GM19397 (cell line): ENCODE data around the gene SLC37A4.
"Not testable (repeated sequence)": the region's sequence is repeated elsewhere in the genome, so short reads cannot be mapped to it uniquely, and the experiment has no call there.

ENCODE experiments used
- ATAC-seq: cut with Tn5 transposase; IDR thresholded peaks from one replicate; pipeline ENCODE4 v1.9.1; 2021; ENCODE audit warnings: mild to moderate bottlenecking, moderate library complexity; ENCODE audit not compliant: unreplicated experiment

SLC37A4 gene

DNA sequence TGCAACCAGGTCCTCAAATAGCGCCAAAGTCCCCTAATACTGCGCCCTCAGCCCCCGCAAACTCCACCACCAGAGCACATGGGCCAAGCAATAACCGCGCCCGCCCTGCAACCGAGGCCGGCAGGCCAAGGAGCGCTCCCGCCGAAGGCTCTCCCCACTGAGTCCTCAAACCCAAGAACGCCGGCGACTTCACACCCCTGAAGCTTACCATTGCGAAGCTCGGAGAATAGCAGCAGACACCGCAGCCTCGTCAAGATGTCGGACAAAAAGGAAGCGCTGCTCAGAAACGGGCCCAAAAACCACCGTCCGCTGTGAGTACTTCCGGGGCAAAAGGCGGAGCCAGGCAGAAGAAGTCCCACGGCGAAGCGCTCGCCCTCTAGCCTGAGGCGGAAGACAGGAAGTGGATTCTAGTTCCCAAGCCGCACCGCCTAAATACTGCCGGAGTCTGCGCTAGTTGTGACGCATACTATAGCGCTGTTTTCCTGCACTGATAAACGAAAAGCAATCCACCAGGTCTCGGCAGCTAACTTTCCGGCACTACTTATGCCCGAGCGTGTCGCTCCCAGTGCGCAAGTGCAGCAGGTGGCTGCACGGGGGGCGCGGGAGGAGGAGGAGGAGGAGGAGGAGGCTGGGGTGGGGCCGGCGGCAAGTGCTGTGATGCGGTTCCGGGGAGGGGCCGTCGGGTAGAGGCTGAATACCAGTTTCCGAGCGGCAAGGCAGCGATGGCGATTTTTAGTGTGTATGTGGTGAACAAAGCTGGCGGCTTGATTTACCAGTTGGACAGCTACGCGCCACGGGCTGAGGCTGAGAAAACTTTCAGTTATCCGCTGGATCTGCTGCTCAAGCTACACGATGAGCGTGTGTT lies 12.4 kb downstream of the SLC37A4 start, which contains the start of the genes RPS25 and TRAPPC4:
Gene RPS25, minus strand, starts transcription at position 270 of the 865 bp plus-strand sequence. Its CDS starts 59 bp downstream, at position 211.
Gene TRAPPC4, plus strand, starts transcription at position 693 of the 865 bp plus-strand sequence. Its CDS starts 30 bp downstream, at position 723.
- ATAC-seq, result peak; percentile 85

GRCh38 chr11:119017377-119017776 lies 13.3 kb downstream of the SLC37A4 start:
- not testable (repeated sequence) for ATAC-seq

- no peak for ATAC-seq
These were observed 14.3 kb downstream of the SLC37A4 start for GRCh38 chr11:119016216-119017009.

DNA sequence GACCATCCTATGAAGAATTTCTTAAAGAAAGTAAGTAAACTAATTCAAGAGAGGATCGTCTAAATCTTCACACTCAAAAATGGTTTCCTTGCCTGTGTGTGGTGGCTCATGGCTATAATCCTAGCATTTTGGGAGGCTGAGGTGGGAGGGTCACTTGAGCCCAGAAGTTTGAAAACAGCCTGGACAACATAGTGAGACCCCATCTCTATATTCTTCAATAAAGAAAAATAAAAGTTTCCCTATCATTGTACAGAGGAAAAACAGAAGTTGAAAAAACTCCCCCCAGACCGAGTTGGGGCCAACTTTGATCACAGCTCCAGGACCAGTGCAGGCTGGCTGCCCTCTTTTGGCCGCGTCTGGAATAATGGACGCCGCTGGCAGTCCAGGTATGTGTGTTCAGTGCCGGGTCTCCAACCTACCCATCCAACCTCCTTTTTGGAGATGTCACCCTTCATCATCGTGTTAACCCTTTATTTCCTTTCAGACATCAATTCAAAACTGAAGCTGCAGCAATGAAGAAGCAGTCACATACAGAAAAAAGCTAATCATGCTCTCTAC lies 15.5 kb downstream of the SLC37A4 start:
- no peak for ATAC-seq

DNA sequence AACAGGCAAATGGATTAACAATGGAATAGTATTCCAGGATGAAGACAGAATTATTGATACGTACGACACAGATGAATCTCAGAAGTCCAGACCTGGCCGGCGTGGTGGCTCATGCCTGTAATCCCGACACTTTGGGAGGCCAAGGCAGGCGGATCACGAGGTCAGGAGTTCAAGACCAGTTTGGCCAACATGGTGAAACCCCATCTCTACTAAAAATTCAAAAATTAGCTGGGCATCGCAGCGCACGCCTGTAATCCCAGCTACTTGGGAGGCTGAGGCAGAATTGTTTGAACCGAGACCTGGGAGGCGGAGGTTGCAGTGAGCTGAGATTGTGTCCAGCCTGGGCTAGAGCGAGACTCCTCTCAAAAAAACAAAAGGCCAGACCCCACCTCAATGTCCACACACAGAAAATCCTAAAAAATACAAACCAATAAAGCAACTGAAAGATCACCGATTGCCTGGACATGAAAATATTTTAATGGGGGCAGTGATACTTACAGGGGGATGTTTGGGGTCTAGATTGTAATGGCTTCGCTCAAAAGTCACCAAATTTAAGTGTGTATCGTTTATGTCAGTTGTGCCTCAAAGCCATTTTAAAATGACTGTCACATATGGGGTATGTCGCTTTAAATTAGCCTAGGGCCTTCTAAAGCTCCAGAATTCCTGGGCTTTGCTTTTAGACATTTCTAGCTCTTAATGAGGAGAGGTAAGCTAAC lies 16.3 kb downstream of the SLC37A4 start:
- ATAC-seq, result no peak

DNA sequence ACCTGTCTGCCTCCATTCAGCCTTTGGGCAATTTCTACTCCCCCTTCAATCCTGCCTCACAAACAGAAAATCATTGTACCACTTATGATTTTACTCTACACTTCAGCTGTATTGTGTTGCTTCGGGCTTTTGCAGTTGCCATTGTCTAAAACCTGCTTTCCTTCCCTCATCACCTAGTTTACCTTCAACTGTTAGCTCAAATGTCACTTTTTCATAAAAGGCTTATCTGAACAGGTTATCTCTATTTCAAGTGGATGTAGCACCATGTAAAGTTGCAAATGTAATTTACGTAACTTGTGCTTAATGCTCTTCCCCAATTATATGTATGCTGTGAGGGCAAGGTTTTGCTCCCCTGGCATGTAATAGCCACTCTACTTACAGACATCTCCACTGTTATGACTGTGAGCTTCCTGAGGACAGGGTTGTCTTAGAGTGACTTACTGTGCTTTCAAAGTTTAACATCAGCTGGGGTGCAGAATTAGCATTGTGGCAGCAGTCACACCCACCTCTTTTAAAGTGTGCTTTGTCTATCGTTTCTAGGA lies 18.0 kb downstream of the SLC37A4 start:
- no peak for ATAC-seq

DNA sequence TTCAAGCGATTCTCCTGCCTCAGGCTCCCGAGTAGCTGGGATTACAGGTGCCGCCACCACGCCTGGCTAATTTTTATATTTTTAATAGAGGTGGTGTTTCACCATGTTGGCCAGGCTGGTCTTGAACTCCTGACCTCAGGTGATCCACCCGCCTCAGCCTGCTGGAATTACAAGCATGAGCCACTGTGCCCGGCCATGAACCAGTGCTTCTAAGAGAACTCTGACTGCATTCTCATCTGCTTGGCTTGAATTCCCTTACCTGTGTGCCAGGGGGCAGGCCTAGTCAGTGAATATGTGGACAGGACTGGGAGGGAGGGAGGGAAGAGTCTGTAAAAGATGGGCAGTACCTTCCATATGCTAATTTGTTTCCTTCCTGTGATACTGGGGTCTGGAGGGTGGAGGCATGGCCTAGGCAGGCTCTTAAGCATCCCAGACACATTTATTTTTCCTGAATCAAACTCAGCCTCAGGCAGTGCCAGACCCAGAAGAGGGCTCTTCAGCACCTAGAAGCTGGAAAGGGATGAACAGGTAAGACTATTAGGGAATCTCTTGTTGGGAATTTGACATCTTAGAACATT lies 19.1 kb downstream of the SLC37A4 start:
- no peak for ATAC-seq

GRCh38 chr11:119006656-119007055 lies 24.0 kb downstream of the SLC37A4 start:
- ATAC-seq, result no peak

- no peak for ATAC-seq
These were observed 29.8 kb downstream of the SLC37A4 start for GRCh38 chr11:119000906-119001305.

- no peak for ATAC-seq
These were observed 31.9 kb downstream of the SLC37A4 start for GRCh38 chr11:118998822-118999221.

DNA sequence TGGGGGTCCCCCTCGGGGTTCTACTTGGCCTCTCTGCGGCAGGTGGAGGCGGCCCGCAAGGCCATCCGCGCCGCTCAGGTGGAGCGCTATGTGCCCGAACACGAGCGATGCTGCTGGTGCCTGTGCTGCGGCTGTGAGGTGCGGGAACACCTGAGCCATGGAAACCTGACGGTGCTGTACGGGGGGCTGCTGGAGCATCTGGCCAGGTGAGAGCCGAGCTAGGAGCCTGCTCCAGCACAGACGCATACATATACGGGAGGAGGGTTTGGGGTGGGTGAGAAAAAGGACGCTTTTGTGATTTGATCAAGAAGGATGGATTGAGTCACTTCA lies 32.3 kb downstream of the SLC37A4 start:
- ATAC-seq, result no peak

GRCh38 chr11:118997627-118998387 lies 32.9 kb downstream of the SLC37A4 start, which contains the start of gene CENATAC:
TSS of gene CENATAC (plus strand) at chr11:118998138. CDS start at chr11:118998198, 60 bp downstream.
- ATAC-seq, result peak; percentile 93

DNA sequence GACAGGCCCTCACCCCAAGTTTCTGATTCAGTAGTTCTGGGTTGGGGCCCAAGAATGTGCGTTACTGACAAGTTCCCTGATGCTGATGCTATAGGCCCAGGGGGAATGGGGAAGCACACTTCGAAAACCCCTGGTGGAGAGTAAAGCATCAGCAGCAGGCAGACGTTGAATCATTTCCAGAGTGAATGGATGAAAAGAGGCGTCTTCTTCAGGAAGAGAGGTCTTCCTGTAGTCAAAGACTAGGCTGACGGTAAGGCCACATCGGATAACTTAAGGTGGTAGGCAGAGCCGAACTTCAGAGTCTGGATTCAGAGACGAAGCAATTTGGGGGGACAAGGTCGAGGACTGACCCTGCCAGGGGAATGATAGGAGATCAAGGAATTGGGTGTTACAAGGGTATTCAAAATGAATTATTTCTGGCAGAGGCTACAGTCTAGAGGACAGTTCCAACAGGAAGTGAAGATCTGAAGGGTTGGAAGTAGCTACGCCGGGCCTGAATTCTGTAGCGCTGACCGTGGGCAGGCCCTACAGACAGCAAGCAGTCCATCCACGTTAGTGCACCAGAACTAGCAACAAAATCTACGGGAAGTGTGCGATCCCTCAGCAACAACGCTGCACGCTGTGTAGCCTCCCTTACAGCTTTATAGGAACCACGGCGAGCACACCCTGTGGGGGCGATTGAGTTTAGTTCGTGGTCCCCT lies 33.6 kb downstream of the SLC37A4 start:
- ATAC-seq, result peak; percentile 6

DNA sequence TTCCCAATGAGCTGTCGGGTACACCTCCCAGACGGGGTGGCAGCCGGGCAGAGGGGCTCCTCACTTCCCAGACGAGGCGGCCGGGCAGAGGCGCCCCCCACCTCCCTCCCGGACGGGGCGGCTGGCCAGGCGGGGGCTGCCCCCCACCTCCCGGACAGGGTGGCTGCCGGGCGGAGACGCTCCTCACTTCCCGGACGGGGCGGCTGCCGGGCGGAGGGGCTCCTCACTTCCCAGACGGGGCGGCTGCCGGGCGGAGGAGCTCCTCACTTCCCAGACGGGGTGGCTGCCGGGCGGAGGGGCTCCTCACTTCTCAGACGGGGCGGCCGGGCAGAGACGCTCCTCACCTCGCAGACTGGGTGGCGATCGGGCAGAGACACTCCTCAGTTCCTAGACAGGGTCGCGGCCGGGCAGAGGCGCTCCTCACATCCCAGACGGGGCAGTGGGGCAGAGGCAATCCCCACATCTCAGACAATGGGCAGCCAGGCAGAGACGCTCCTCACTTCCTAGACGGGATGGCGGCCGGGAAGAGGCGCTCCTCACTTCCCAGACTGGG lies 39.1 kb downstream of the SLC37A4 start:
- ATAC-seq, result not testable (repeated sequence)

DNA sequence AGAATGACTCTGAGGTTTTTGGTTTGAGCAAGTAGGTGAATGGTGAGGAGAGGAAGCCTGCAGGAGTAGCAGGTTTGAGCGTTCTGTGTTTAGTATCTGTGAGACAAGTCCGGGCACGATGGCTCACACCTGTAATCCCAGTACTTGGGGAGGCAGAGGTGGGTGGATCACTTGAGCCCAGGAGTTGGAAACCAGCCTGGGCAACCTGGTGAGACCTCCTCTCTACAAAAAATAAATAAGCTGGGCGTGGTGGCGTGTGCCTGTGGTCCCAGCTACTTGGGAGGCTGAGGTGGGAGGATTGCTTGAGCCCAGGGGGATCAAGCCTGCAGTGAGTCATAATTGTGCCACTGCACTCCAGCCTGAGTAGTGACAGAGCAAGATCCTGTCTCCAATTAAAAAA lies 42.4 kb downstream of the SLC37A4 start:
- no peak for ATAC-seq

GRCh38 chr11:118984825-118985224 lies 45.9 kb downstream of the SLC37A4 start:
- ATAC-seq, result no peak

- not testable (repeated sequence) for ATAC-seq
These were observed 46.3 kb downstream of the SLC37A4 start for GRCh38 chr11:118984337-118984736.

DNA sequence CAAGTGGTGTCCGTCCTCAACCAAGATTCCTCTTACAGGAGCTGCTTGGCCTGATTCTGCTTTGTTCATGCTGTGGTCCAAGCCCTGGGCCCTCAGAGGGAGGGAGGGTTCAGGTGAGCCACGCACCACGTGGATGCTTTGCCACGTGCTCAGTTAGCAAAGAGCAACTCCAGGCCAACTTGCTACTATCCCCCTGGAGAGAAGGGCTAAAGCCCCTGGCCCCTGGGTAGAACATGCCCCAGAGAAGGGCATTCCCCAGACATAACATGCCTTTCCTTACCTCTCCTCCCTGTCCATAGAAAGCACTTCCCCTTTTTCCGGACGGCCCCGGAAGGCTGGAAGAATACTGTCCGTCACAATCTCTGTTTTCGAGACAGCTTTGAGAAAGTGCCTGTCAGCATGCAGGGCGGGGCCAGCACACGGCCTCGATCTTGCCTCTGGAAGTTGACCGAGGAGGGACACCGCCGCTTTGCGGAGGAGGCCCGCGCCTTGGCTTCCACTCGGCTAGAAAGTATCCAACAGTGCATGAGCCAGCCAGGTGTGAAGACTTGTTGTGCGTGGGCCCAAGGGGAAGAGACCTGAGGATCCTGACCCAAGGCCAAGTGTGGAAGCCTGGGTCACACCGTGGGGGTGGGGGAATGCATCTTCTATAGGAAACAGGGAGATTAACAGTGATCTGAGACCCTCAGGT lies 50.3 kb downstream of the SLC37A4 start:
- no peak for ATAC-seq
